MCF 10A (cell line): Measurements from ENCODE around the gene ZIC2. TPM values are rescaled to one million over a fixed set of nuclear protein-coding genes. Genes with fewer than 3 reads are reported as not detected.

ENCODE experiments used
- BruUV-seq: library from RNA; stranded (reverse); fragments of 400-500 nt; replicated peaks from 2 replicates; lab custom pipeline; 2021; lab: Mats Ljungman, UMichigan
- CTCF ChIA-PET: fragments of 300-600 bp; sonication (Branson Sonifier 250); formaldehyde crosslinking; extraction: SDS; loops from one replicate; lab custom pipeline; 2021; ENCODE audit warnings: antibody characterized with exemption, inconsistent platforms; lab: Yijun Ruan, JAX
- POLR2A ChIA-PET: fragments of 300-600, 350-650 bp; sonication (Branson Sonifier 250); formaldehyde crosslinking; extraction: SDS; loops from one replicate; lab custom pipeline; 2020; ENCODE audit warnings: antibody characterized with exemption, inconsistent platforms; lab: Yijun Ruan, JAX
- DNase-seq: peaks from one replicate; pipeline ENCODE4 v3.0.0-alpha.2; 2018; ENCODE audit not compliant: unreplicated experiment
- H3K27ac Mint-ChIP-seq: one replicate; pipeline ENCODE4 v1.8.0; 2022; ENCODE audit warnings: mild to moderate bottlenecking, low read depth, mixed read lengths; ENCODE audit not compliant: unreplicated experiment
- H3K27me3 Mint-ChIP-seq: one replicate; pipeline ENCODE4 v1.8.0; 2022; ENCODE audit warnings: mixed read lengths; ENCODE audit not compliant: insufficient read depth, unreplicated experiment
- H3K36me3 Mint-ChIP-seq: one replicate; pipeline ENCODE4 v1.8.0; 2022; ENCODE audit warnings: mild to moderate bottlenecking, moderate library complexity, mixed read lengths; ENCODE audit not compliant: insufficient read depth, unreplicated experiment
- H3K4me1 Mint-ChIP-seq: one replicate; pipeline ENCODE4 v1.8.0; 2022; ENCODE audit warnings: mixed read lengths; ENCODE audit not compliant: insufficient read depth, unreplicated experiment
- H3K4me3 Mint-ChIP-seq: one replicate; pipeline ENCODE4 v1.8.0; 2022; ENCODE audit warnings: mild to moderate bottlenecking, moderate library complexity, mixed read lengths; ENCODE audit not compliant: unreplicated experiment
- H3K9me3 Mint-ChIP-seq: one replicate; pipeline ENCODE4 v1.8.0; 2022; ENCODE audit warnings: mixed read lengths; ENCODE audit not compliant: unreplicated experiment
- CTCF ChIP-seq: fragments of 200-600 bp; IDR thresholded peaks from one replicate; pipeline ENCODE4 v1.8.0; 2022; ENCODE audit warnings: antibody characterized with exemption, mild to moderate bottlenecking; ENCODE audit not compliant: unreplicated experiment
- intact Hi-C: fragments of 100-400 bp; cut with micrococcal nuclease; formaldehyde crosslinking; loops from 2 replicates; pipeline ENCODE4 v1.14.1; 2022
- total RNA-seq: library from RNA; stranded (reverse); gene quantifications from 2 replicates; pipeline ENCODE4 v1.2.3, GENCODE V29; 2022

Gene ZIC2
- total RNA-seq, 1 experiment from 2014 or later = 8.2 TPM

GRCh38 chr13:99971576-99972189 is 9.9 kb upstream of the ZIC2 start, which contains the start of gene ZIC5:
ZIC5 (minus strand) TSS chr13:99971767; CDS start chr13:99971603, 164 bp downstream.
- TF ChIP-seq CTCF = no peak
- Mint-ChIP-seq H3K4me3 (no peak within 1 kb of the TSS), H3K36me3 (no peaks in the 10 kb centered on the region), H3K27ac (no peak within 1 kb of the TSS), H3K4me1 (no peaks in the 10 kb centered on the region), H3K9me3 (no peaks in the 10 kb centered on the region), H3K27me3 (peaks cover 21% of the 10 kb centered on the region)
- CTCF ChIA-PET = no interaction called here
- DNase-seq = no peak
- no TSS peak for BruUV-seq
- intact Hi-C loops = no loop called here
- POLR2A ChIA-PET = no interaction called here

GRCh38 chr13:99972190-99972731 is 9.3 kb upstream of the ZIC2 start:
- H3K4me1 Mint-ChIP-seq = no peaks in the 10 kb centered on the region
- ChIA-PET CTCF (no interaction called here), POLR2A (no interaction called here)
- BruUV-seq = no TSS peak
- H3K36me3 Mint-ChIP-seq = no peaks in the 10 kb centered on the region
- H3K27me3 Mint-ChIP-seq = peaks cover 21% of the 10 kb centered on the region
- no peaks in the 10 kb centered on the region for H3K9me3 Mint-ChIP-seq
- H3K27ac Mint-ChIP-seq = no peak overlapping the region
- H3K4me3 Mint-ChIP-seq = no peak overlapping the region
- no peak for DNase-seq
- intact Hi-C loops = no loop called here
- no peak for TF ChIP-seq CTCF

- TF ChIP-seq CTCF = no peak
- intact Hi-C loops = no loop called here
- CTCF ChIA-PET = no interaction called here
- BruUV-seq = no TSS peak
- Mint-ChIP-seq H3K4me3 (no peak overlapping the region), H3K4me1 (no peaks in the 10 kb centered on the region), H3K36me3 (no peaks in the 10 kb centered on the region), H3K27ac (no peak overlapping the region), H3K27me3 (peaks cover 21% of the 10 kb centered on the region), H3K9me3 (no peaks in the 10 kb centered on the region)
- DNase-seq = no peak
- POLR2A ChIA-PET = no interaction called here
These were observed 8.3 kb upstream of the ZIC2 start for GRCh38 chr13:99973163-99973807.

GRCh38 chr13:99973808-99974185 is 7.8 kb upstream of the ZIC2 start:
- intact Hi-C loops = no loop called here
- Mint-ChIP-seq H3K9me3 (no peaks in the 10 kb centered on the region), H3K4me1 (no peaks in the 10 kb centered on the region), H3K27ac (no peak overlapping the region), H3K4me3 (no peak overlapping the region), H3K27me3 (peaks cover 21% of the 10 kb centered on the region), H3K36me3 (no peaks in the 10 kb centered on the region)
- TF ChIP-seq CTCF = no peak
- ChIA-PET CTCF (no interaction called here), POLR2A (no interaction called here)
- no peak for DNase-seq
- no TSS peak for BruUV-seq
